ENCODE results near the gene NDUFAF5.

NDUFAF5 gene

DNA sequence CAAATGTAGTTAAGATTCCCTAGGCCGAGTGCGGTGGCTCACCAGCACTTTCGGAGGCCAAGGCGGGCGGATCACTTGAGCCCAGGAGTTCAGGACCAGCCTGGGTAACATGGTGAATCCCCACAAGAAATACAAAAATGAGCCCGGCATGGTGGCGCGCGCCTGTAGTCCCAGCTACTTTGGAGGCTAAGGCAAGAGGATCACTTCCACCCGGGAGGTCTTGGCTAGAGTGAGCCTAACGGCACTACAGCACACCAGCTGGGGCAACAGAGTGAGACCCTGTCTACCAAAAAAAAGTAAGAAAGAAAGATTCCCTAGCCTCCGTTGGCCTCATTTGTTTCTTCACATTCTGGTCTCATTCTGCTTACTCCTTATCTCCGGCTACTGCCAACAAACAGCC, 1.3 kb upstream of the NDUFAF5 start:
- H3K27ac ChIP-seq = no peak overlapping the region

DNA sequence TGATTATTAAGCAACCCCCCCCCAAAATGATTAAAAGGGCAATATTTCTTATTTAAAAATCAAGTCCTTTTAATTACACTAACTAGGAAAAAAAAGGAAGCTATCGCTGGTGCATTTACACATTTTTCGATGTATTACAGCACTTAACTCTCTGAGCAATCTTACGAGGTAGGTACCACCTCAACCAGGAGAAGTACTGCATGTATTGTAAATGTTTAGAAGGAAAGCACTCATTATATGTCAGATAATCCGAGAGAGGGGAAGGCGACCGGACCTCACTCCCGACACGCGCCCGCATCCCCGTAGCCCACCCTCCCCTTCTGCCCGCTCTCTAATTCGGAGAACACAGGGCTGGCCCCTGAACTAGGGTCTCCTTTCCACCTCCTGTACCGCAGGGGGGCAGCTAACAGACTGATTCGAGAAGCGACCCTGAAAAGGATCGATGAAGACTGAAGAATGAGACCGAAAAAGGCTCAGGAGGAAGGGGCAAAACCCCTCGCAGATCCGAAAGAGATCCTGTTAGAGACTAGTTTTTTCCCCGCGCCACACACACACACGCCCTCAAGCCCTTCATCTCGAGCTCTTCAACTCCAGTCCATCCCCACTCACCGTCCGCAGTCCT, 446 bp upstream of the NDUFAF5 start:
- Histone ChIP-seq H3K27ac (peak overlapping the region; percentile 88), H3K36me3 (peaks cover under 1% of the 10 kb centered on the region), H3K9me3 (no peaks in the 10 kb centered on the region), H3K27me3 (no peaks in the 10 kb centered on the region), H3K4me1 (ENCODE audit: control insufficient read depth in 1 of 2, insufficient read depth in 1 of 2, low read depth in 1 of 2, low read length in 1 of 2) (peaks cover 32 to 34% of the 10 kb centered on the region in 2 experiments), H3K4me3 (ENCODE audit: low read depth in 1 of 2, low read length in 1 of 2) (peak overlapping the region; percentile 69 to 85)
- TF ChIP-seq, protein P1, sequence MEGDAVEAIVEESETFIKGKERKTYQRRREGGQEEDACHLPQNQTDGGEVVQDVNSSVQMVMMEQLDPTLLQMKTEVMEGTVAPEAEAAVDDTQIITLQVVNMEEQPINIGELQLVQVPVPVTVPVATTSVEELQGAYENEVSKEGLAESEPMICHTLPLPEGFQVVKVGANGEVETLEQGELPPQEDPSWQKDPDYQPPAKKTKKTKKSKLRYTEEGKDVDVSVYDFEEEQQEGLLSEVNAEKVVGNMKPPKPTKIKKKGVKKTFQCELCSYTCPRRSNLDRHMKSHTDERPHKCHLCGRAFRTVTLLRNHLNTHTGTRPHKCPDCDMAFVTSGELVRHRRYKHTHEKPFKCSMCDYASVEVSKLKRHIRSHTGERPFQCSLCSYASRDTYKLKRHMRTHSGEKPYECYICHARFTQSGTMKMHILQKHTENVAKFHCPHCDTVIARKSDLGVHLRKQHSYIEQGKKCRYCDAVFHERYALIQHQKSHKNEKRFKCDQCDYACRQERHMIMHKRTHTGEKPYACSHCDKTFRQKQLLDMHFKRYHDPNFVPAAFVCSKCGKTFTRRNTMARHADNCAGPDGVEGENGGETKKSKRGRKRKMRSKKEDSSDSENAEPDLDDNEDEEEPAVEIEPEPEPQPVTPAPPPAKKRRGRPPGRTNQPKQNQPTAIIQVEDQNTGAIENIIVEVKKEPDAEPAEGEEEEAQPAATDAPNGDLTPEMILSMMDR (IDR thresholded peaks at IDR 0.05) = no peak

More for the DNA sequence above, 1.3 kb upstream of the NDUFAF5 start:
- Histone ChIP-seq H3K4me3 (ENCODE audit: low read depth in 1 of 2, low read length in 1 of 2) (no peak overlapping the region), H3K4me1 (ENCODE audit: control insufficient read depth in 1 of 2, insufficient read depth in 1 of 2, low read depth in 1 of 2, low read length in 1 of 2) (peaks cover 31 to 34% of the 10 kb centered on the region in 2 experiments), H3K36me3 (no peaks in the 10 kb centered on the region), H3K27me3 (no peaks in the 10 kb centered on the region), H3K9me3 (no peaks in the 10 kb centered on the region)
- TF ChIP-seq, protein P1 (IDR thresholded peaks at IDR 0.05) = no peak

DNA sequence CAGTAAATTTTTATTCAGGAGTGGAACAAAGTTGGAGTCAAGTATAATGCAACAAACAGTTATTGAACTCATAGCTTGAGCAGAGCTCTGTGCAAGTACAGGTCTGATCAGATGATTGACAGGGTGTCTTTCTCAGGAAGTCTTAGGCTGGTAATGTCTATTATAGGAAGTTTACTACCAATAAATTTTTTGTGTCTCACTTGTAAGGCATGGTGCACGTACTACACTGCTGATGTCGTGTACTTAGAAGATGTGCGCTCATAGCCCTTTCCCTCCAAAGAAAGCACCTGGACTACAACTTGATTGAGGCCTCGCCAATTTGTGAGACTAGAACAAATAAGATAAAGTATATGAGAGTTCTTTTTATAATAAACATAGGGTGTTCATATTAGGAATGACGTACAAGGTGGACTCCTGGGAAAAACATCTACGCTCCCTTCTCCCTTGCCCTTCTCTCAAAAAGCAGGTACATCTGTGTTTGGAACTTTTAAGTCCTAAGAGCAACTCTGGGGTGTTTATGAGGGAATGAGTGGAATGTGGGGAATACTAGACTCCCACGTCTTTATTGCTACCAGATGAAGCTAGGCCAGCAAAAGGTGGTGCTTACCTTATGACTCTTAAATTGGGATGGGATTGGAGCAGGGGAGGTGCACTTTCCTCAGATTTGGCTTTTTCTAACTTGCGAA, 1.5 kb downstream of the NDUFAF5 start:
- TF ChIP-seq, protein P1 (IDR thresholded peaks at IDR 0.05) = no peak
- Histone ChIP-seq H3K4me3 (ENCODE audit: low read depth in 1 of 2, low read length in 1 of 2) (no peak overlapping the region), H3K27ac (peak overlapping the region; percentile 88), H3K4me1 (ENCODE audit: control insufficient read depth in 1 of 2, insufficient read depth in 1 of 2, low read depth in 1 of 2, low read length in 1 of 2) (peaks cover 32 to 34% of the 10 kb centered on the region in 2 experiments), H3K27me3 (no peaks in the 10 kb centered on the region), H3K9me3 (no peaks in the 10 kb centered on the region), H3K36me3 (peaks cover 19% of the 10 kb centered on the region)

DNA sequence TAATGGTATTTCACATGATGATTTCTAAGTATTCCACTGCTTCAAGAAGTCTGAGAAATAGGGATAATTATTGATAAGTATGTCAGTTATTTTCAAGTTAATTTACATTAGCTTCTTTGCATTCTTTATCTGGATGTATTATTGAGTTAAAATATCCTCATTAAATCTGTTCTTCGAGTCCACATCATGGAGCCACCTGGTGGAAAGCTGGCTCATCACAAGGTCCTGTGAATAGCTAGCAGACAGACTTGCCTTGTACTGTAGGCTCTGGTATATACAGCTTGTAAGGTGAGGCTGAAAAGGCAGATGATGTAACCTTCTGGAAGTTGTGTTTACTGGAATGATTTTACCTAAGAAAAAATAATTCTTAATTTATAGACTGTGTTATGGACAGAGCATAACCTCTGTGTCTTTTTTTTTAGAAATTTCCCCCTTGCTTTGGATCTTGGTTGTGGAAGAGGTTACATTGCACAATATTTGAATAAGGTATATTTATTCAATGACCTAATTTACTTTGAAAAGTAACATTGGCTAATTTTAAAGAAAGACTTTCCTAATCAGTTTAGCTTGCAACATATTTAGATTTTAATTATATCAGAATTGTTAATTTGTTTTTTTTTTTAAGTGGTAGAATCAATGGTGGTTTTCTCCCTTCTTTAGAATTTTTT, 3.5 kb downstream of the NDUFAF5 start:
- Histone ChIP-seq H3K27me3 (no peaks in the 10 kb centered on the region), H3K4me3 (ENCODE audit: low read depth in 1 of 2, low read length in 1 of 2) (no peak overlapping the region), H3K9me3 (no peaks in the 10 kb centered on the region), H3K36me3 (peaks cover 37% of the 10 kb centered on the region), H3K27ac (peak overlapping the region; percentile 21), H3K4me1 (ENCODE audit: control insufficient read depth in 1 of 2, insufficient read depth in 1 of 2, low read depth in 1 of 2, low read length in 1 of 2) (peaks cover 32 to 34% of the 10 kb centered on the region in 2 experiments)
- TF ChIP-seq, protein P1 (IDR thresholded peaks at IDR 0.05) = no peak

DNA sequence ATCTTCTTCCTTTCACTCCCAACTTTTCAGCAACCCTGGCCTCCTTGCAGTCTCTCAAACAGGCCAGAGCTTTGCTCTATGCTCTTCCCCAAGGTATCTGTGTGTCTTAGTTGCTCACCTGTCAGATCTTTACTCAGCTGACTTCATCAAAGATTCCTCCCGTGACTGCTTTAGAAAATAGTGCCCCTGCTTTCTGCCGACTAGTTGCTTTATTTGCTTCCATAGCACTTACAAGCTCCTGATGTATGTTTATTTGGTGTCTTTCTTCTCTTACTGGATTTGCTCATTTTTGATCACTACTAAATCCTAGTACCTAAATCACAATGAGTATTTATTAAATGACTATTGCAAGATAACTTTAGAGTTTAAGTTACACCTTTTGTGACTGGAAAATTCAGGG, 5.9 kb downstream of the NDUFAF5 start:
- Histone ChIP-seq H3K36me3 (peaks cover 59% of the 10 kb centered on the region), H3K4me3 (ENCODE audit: low read depth in 1 of 2, low read length in 1 of 2) (no peak overlapping the region)
- TF ChIP-seq, protein P1 (IDR thresholded peaks at IDR 0.05) = no peak

More for the DNA sequence above, 5.9 kb downstream of the NDUFAF5 start:
- H3K9me3 ChIP-seq = no peaks in the 10 kb centered on the region
- H3K4me1 ChIP-seq (ENCODE audit: control insufficient read depth in 1 of 2, insufficient read depth in 1 of 2, low read depth in 1 of 2, low read length in 1 of 2) = peaks cover 22 to 24% of the 10 kb centered on the region in 2 experiments
- no peak overlapping the region for H3K27ac ChIP-seq
- H3K27me3 ChIP-seq = no peaks in the 10 kb centered on the region
